Sigmoid colon (tissue), 4 donors: ENCODE results near the gene CCDC136.

Experiments used
- CTCF ChIP-seq, 4 experiments: fragments of 450-650 bp in 3 of 4; fragments of 200-600 bp in 1 of 4; IDR thresholded peaks; one replicate each; pipeline ENCODE4 v1.5.1; 2016 to 2019; ENCODE audit warnings: antibody characterized with exemption in 4 of 4, mild to moderate bottlenecking in 3 of 4, moderate library complexity in 2 of 4
- EP300 ChIP-seq, 4 donors: sonication (generic); formaldehyde crosslinking; IDR thresholded peaks; one replicate each; pipeline ENCODE4 v1.6.1; 2017; ENCODE audit warnings: antibody characterized with exemption in 4 of 4
- POLR2A ChIP-seq, 2 donors: fragments of 450-650 bp; IDR thresholded peaks; one replicate each; pipeline ENCODE4 v1.6.1; 2016; ENCODE audit warnings: antibody characterized with exemption in 2 of 2, mild to moderate bottlenecking in 2 of 2, moderate library complexity in 2 of 2
- POLR2AphosphoS5 ChIP-seq, 4 donors: sonication (generic); formaldehyde crosslinking; IDR thresholded peaks; one replicate each; pipeline ENCODE4 v1.6.1; 2017; ENCODE audit warnings: antibody characterized with exemption in 4 of 4

- TF ChIP-seq CTCF (IDR thresholded peaks at IDR 0.05) (no peak), POLR2AphosphoS5 (IDR thresholded peaks at IDR 0.05) (no peak), POLR2A (IDR thresholded peaks at IDR 0.05) (no peak), EP300 (IDR thresholded peaks at IDR 0.05) (no peak)
These were observed 49.5 kb downstream of the CCDC136 start for GRCh38 chr7:128841171-128841690.
